ENCODE results near the gene PTGS1. TPM values are rescaled to one million over a fixed set of nuclear protein-coding genes. Genes with fewer than 3 reads are reported as not detected.

The PTGS1 gene
- 51.6 and 55.0 TPM in 2 replicates for total RNA-seq

DNA sequence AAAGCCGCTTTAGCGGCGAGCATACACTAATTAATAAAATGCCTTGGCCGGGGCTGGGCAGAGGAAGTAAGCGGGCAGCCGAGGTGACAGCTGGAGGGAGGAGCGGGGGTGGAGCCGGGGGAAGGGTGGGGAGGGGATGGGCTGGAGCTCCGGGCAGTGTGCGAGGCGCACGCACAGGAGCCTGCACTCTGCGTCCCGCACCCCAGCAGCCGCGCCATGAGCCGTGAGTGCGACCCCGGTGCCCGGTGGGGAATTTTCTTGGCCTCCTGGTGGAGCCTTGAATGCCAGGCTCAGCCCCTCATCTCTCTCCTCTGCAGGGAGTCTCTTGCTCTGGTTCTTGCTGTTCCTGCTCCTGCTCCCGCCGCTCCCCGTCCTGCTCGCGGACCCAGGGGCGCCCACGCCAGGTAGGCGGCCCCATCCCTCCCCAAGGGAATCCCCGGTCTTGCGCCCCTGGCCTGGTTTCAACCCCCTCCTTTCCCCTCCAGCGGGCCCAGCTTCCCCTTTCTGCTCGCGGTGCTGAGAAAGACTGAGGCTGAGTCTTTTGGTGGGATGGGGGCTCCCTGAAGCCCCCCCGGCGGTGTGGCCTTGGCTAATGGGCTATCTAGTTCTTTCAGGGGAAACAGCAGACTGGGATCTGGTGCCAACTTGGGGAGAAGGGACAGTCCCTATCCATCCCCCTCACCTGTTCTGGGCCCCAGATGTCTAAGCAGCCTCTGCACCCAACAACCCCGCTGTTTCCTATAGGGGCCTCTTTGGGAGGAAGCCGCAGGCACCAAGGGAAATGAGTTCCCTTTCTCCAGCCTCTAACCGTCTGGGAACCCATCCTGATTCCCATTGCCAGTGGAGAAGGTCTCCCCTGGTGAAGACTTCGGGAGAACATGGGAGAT lies at the start of gene PTGS1:
PTGS1 (plus strand) TSS at position 156 of the 887 bp plus-strand sequence; CDS start at position 217, 61 bp downstream.

Other genes with a start within 250 kb of the PTGS1 start
- 52.3 and 60.0 TPM in 2 replicates for gene NDUFA8, start 211.2 kb upstream of the PTGS1 start, total RNA-seq
- not detected in 2 replicates for gene MORN5, start 211.1 kb upstream of the PTGS1 start, total RNA-seq
- not detected in 2 replicates for gene LHX6, start 142.1 kb upstream of the PTGS1 start, total RNA-seq
- gene RBM18, start 106.2 kb upstream of the PTGS1 start, total RNA-seq = 6.2 and 6.4 TPM in 2 replicates
- 36.0 and 36.3 TPM in 2 replicates for gene MRRF, start 106.1 kb upstream of the PTGS1 start, total RNA-seq
- gene OR1J1, start 106.9 kb downstream of the PTGS1 start, total RNA-seq = not detected in 2 replicates
- gene OR1J2, start 139.8 kb downstream of the PTGS1 start, total RNA-seq = not detected in 2 replicates
- gene OR1J4, start 148.1 kb downstream of the PTGS1 start, total RNA-seq = not detected in 2 replicates
- gene OR1N1, start 156.3 kb downstream of the PTGS1 start, total RNA-seq = not detected in 2 replicates
- not detected in 2 replicates for gene OR1N2, start 182.1 kb downstream of the PTGS1 start, total RNA-seq
- not detected in 2 replicates for gene OR1L8, start 212.4 kb downstream of the PTGS1 start, total RNA-seq
- not detected in 2 replicates for gene OR1Q1, start 243.7 kb downstream of the PTGS1 start, total RNA-seq

Measured in bronchus fibroblast of lung (primary cell).